Endometrium (tissue), 2 donors: ENCODE results near the gene BLOC1S2.
"Not testable (repeated sequence)": the region's sequence is repeated elsewhere in the genome, so short reads cannot be mapped to it uniquely, and the experiment has no call there.

Experiments
- FAIRE-seq: peaks from 2 replicates; lab custom pipeline; 2012; peaks lifted over from hg19 to GRCh38; lab: Jason Lieb, UNC
- donor health status: control.
- donor health status: control.

BLOC1S2 gene

DNA sequence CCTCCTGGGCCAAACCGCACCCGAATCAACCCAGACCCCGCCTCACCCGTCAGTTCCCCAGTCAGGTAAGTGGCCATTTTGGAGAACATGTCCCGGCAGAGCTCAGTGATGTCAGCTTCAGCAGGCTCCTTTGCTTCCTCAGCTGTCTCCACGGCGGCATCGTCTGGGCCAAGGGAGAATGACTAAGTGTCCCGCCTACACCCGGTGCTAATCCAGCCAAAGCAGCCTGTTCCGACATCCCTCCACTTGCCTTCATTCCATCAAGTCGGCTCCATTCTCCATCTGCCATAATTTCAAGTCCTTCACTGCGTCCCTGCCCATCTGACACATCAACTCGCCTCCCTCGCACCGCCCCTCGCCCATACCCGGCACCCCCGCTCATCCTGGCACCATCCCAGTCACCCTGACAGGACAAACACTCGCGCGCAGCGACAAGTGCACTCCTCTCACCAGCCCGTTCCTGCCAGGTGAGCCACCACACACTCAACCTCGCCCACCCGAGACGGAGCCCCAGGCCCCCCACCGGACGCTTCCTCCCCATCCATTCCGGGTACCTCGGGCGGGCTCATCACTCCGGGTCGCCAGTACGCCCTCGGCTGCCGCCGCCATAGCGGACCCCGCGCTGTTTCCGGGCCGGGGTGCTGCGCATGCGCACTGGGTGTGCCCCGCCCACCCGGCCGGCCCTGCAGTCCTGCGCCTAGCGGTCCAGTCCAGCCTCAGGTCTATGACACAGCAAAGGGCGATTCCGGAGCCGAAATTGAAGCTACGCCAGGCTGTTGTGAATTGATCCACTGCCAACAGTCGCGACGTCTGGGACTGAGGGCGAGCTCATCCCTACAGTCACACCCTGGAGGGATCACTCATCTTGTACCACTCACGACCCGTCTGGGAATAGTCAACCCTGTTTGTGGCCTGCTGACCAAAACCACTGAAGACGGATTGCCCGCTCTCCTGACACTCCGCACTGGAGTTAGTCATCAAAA is at the start of gene BLOC1S2:
TSS of gene BLOC1S2 (minus strand) at position 630 of the 983 bp plus-strand sequence. CDS start at position 609, 21 bp downstream.
- no peak for FAIRE-seq

DNA sequence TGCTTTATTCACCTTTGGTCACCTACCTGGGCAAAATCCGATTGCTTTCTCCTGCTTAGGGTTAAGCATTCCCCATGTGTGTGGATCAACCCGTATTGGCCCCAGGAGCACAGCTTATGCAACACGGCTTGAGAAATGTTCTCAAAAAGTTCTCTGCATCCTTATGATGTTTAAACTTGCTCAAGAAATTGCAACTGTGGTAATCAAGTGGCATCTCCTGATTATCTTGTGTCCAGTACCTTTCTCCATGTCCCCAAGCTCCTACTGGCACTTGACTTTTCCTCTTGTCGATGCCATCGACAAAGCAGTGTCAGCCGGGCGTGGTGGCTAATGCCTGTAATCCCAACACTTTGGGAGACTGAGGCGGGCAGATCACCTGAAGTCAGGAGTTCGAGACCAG is 48.3 kb upstream of the BLOC1S2 start:
- no peak for FAIRE-seq

DNA sequence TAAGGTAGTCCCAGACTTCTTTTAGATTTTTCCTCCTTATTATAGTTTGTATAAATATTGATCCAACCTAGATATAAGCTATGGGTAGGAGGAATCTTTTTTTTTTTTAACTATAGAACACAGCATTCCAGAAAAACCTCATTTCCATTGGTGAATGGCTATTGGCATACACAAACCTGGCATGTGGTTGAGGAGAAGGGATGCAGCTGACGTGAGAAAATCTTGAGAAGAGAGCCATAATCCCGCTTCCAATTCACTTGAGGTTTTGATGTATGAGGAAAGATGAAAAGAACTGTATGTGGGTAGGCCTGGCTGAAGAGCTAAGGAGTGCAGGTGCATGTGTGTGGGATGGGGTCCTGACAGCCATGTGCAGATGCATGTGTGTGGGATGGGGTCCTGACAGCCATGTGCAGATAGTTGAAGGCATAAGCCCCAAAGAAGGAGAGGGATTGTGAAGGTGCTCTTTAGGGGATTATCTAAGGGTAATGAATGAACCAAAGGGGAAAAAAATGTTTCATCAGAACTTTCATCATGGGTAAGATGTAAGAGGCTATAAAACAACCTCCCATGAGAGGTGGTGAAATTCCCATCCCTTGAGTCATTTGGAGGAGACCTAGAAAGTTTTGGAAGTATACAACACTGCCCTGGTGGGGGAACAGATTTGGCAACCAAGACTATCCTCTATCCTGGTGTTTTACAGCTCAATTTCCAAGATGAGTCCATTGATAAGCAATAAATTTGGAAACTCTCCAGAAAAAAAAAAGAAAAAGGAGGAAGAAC is 47.4 kb upstream of the BLOC1S2 start:
- no peak for FAIRE-seq

DNA sequence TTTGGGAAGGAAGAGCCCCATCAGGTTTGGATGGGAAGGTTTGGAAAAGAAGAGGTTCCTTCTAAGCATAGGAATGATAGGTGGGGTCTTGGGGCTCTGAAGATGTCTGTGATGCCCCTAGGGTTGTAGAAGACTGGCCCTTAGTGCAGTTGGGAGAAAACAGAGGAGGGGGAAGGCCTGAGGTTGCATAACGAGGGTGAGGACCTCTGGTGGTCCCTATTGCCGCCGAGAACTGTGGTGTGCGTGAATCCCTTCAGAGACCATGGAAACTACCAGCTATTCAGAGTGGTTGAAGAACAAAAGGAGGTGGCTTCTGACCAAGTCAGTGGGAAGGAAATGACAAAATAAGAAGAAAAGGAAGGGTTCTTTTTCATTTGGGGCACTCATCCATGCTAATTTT is 46.6 kb upstream of the BLOC1S2 start:
- no peak for FAIRE-seq

DNA sequence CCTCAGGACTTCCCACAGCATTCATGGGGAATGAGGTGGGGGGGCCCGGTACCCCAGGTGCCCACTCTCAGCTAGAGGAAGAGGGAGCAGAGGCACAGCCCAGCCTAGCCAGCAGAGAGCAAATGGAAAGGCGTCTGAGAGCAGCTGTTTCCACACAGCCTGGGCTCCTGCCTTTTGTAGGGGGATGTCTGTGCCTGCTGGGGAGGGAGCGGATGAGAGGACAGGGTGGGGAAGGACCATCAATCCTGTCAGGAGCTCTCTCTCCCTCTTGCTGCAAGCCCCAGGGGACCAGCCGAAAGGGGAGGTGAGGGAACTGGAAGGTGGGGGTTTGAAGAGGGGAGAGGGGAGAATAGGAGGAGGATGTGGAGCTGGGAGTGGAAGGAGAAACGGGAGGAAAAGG is 43.6 kb upstream of the BLOC1S2 start, which contains the start of gene PKD2L1:
TSS of gene PKD2L1 (minus strand) at position 150 of the 400 bp plus-strand sequence. CDS start at position 25, 125 bp downstream.
- FAIRE-seq = no peak

DNA sequence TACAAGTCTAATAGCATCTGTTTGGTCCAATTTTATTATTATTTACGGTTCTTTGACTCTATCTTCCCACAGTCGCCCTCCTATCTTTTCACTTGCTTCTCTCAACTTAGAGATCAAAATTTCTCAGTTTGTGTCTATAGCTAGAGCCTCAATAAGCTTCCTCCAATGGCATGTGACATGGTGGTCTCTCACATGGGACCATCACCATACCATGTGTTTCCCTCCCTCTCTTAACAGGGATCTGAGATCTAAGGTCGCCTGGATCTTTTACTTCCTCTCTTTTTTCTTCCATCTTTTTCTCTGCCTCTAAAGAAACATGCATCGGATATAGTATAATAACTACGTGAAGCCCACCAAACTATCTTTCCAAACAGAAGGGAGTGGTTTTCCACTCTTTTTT is 41.7 kb upstream of the BLOC1S2 start:
- FAIRE-seq = no peak

DNA sequence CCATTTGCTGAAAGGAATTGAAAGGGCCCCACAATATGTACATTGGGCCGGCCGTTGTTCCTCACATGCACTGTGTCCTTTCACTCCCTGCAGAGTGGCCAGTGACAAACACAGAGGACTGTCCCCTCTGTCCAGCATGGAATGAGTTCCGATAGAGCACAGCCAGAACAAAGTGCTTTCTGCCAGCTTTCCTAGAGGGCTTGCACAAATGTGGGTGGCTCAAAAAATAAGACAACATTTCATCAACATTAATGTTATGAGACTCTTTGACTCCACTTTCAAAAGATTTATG is 41.2 kb upstream of the BLOC1S2 start:
- no peak for FAIRE-seq

DNA sequence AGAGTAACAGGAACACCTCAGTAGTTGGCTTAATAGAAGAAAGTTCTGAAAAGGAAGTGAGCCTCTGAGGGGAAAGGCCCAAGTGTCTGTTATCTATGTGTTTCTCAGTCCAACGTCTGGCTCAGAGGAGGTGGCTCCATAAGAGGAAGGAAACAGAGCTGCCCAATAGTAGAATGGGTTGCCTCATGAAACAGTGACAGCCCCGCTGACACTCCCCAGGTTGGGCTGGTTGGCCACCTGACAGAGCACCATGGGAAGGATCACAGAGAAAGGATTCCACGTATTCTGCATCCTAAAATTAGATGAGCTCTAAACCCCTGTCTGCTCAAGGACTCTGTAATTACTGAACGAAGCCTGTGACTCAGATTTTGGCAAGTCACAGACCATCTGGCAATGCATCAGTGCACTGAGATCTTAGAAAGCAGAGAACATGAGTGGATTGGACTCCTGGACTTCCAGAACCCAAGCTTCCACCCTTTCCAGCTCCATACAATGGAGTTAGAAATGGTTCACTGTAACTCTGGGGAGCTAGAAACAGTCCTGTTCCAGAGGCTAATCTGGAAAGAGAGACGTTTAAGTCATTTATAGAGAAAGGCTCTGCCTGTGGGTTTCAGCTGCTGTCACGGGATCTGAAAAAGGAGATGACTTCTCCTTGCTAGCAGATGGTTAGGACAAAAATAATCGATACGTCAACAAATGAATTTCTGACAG is 40.7 kb upstream of the BLOC1S2 start:
- FAIRE-seq = no peak

DNA sequence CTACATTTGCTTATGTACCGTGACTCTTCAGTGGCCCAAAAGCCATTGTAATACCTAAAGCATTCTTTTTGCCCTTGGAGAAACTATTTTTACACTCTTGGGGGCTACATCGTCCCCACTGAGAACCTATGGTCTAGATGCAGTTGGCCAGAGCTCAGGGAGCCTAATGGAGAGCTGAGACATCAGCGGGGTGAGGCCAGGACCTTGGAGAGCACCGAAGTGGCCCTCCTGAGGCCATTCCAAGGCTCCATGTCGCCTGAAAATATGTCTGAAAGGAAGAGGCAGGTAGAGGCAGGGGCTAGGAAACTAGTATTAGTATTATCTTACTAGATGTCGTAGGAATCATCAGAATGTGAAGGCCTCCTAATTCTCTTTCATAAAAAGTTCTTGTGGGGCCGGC is 38.7 kb upstream of the BLOC1S2 start:
- no peak for FAIRE-seq

DNA sequence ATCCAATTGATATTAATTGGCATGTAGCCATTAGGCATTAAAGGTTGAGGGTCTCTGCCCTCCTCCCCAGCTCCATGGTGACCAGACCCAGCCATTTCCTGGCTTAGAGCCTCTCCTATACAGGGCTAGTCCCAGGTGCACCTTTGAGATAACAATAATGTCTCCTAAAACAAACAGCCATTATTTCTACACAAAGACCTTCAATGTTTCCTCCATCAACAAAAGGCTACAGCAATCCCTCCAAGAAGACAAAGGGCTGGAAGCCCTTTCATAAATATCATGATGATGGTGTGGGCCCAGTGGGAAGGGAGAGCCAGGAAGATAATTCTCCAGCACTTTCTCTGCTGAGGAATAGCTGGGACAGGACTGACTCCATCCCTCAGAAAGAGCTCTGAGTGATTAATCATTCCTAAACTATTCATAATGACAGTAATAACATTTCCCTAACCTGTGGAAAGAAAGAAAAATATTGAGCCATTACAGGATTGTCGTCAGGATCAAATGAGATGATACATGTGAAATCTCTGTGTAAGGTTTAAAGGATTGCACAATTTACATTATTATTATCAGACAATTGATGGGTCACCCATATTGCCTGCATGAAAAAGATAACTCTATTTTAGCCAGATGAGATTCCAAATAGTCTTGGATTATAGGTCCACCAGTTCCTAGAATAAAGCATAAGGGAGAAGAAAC is 33.4 kb upstream of the BLOC1S2 start:
- FAIRE-seq = no peak

DNA sequence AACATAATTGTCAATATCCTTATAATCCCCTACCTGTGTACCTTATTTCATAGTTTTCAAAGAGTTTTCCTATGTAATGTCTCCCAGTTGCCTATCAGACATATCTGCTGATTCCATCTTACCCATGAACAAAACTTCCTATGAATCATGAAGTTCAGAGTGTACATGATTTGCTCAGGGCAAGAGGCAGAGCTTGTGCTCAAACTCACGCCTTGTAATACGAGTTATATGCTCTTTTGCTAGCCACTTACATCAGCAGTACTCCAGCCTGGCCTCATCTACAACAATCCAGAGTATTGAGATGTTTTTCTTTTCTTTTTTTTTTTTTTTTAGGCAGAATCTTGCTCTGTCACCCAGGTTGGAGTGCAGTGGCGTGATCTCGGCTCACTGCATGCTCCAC is 31.7 kb upstream of the BLOC1S2 start:
- no peak for FAIRE-seq

DNA sequence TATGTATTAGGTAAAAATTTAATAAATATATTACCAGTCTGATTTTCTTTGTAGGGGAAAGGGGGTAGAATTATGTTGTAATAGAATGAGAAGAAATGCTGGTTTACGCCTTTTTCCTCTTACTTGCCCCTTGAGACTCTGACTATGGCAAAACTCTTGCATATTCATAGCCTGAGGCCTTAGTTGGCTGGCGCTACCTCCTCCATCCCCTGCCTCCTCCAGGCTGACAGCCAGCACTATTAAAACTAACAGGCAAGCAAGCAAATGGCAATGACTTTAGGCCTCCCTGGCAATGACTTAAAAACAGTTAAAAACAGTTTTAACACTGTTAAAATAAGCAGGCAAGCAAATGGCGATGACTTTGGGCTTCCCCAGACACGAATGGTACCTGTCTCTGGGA is 29.1 kb upstream of the BLOC1S2 start:
- FAIRE-seq = no peak

DNA sequence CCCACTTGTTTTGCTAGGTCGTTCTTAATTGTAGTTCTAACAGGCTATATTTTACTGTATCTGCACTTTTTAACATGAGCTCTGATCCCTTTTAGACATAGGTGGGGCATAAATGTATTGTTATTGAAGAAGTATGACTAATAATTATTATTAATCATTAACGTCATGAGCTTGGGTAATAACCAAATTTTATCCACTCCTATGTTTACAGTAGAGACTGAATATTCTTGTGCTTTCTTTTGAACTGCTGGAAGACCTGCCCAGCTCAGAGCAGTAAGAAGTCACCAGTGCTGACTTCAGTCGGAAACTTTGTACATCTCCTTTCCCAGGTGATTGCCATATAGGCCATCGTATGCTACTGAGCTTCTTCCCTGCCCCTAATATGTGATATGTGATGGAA is 24.8 kb upstream of the BLOC1S2 start:
- no peak for FAIRE-seq

DNA sequence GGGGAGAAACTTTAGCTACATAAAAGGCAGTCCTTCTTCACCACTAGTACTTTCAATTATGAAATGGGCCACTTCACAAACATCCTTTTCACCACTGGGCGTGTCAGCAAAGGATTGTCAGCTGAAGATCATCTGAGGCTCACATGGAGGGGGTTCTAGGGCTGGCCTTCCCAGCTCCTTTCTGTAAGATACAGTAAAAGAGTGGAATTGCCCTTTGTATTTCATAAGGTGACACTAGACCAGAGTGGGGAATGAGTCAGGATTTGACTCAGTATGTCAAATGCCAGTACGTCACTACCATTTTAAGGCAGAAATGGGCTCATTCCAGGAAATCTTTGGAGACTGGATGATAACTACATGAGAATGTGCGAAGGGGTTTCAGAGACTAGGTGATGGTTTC is 21.2 kb upstream of the BLOC1S2 start:
- no peak for FAIRE-seq

DNA sequence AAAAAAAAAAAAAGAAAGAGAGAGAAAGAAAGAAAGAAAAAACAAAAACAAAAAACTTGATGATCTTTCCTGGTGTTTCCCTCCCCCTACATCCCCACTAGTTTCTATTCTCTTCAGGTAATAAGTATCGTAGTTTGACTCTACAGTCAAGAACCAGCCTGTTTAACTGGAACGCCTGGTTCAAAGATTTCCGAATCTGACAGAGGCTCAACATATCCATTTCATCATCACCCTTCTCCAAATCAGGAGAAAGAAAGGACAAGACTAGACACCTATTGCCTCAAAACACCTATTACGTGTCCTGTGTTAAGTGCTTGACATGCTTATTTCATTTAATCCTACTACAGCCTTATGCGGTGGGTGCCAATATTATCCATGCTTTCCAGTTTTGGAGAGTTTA is 20.4 kb upstream of the BLOC1S2 start:
- FAIRE-seq = no peak

DNA sequence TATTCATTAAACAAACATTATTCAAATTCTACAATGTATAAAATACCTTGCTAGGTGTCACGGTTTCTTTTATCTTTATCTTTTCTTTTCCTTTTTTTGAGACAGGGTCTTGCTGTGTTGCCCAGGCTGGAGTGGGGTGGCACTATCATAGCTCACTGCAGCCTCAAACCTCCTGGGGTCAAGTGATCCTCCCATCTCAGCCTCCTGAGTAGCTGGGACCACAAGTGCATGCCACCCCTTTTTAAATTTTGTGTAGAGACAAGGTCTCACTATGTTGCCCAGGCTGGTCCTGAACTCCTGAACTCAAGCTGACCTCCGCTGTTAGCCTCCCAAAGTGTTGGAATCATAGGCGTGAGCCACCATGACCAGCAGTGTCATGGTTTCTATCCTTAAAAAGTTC is 17.9 kb upstream of the BLOC1S2 start:
- FAIRE-seq = no peak

DNA sequence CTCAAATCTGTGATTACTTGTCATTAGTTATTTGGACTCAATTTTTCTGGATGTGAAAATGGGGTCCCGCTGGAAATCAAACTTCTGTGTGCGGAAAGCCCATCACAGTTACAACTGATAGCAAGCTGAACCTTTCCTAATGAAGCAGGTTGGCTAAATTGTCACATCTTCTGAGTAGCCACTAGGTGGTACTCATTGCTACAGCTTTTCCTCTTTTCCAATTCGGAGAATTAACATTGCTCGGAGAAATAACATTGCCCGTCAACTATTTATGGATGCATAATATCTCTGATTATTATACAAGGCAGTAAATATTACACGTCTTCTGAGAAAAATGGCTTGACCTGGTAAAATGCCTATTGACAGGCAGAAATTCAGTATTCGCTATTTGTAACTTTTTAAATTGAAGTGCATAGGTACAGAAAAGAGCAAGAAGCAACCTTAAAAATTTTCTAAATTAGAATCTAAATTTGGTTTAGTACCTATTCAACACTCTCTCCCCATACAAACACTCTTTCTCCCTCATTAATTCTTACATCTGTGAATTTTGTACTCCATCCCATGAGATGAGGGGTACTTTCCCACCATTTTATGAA is 17.3 kb upstream of the BLOC1S2 start:
- no peak for FAIRE-seq

DNA sequence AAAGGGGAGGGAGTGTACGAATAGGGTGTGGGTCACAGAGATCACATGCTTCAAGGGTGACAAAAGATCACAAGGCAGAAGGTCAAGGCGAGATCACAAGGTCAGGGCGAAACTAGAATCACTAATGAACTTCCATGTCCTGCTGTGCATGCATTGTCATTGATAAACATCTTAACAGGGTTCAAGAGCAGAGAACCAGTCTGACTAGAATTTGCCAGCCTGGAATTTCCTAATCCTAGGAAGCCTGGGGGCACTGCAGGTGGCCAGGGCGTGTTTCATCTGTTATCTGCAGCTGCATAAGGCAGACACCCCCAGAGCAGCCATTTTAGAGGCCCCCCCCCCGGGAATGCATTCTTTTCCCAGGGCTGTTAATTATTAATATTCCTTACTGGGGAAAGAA is 14.6 kb upstream of the BLOC1S2 start:
- not testable (repeated sequence) for FAIRE-seq

DNA sequence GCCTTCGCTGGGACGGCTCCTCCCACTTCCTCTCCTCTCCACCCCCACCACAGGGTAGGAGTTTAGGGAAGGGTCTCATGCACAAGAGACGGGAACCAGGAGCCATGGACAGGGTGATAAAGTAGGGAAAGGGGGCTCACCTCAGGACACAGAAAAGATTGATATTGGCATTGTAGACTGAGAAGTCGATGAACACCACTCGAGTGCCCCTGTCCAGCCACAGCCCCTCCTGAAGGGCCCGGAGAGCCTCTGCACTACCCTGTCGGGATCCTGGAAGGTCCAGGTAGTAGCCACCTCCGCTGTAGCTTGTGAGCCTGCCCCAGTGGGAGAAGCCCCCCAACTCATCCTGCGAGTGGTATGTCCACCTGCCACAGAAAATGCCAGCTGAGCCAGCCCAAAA is 10.8 kb upstream of the BLOC1S2 start:
- no peak for FAIRE-seq

DNA sequence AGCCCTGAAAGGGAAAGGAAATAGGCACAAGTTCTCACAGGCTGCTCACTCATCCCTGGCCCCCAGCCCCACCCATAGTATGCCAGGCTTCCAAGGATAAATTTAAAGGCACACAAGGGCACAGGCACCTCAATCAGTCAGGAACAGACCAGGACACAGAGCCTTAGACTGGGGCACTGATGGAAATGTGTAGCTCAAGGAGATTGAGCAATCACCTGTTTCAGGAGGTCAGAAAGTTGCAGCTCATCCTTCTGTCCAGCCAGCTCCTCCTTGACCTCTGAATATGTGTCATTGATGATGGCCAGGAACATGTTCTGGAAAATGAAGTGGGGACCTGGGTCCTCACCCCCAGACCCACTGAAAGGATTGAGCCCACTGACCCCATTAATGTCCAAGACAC is 6.6 kb upstream of the BLOC1S2 start:
- no peak for FAIRE-seq

DNA sequence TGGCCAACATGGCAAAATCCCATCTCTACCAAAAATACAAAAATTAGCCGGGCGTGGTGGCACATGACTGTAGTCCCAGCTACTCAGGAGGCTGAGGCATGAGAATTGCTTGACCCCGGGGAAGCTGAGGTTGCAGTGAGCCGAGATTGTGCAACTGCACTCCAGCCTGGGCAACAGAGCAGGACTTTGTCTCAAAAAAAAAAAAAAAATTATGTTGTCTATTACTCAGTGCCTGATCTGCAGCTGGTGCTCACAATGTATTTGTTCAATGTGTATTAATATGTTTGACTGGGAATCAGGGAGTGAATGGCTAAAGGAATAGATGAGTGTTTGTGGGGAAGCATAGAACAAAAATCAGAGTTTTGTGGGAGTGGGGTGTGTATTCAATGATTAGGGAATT is 5.8 kb upstream of the BLOC1S2 start:
- FAIRE-seq = not testable (repeated sequence)

DNA sequence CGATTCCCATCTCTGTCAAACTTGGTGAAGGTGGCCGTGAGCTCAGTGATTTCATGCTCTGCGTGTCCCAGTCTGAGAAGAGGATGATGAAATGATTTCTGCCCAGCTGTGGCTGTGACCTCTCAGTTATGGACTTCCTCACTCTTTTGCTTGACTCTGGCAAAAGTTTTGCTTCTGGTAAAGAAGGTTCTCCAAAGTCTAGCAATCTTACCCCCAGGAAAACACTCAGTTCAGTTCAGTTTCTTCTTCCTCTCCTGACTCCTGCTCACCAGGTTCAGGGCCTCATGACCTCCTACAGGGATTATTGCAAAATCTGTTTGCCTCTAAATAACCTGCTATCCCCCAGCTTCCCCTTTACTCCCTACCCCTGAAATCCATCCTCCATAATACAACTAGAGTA is 4.9 kb upstream of the BLOC1S2 start:
- FAIRE-seq = no peak
